HG03196 (cell line): ENCODE data around the gene SMIM7.
"Not testable (repeated sequence)": the region's sequence is repeated elsewhere in the genome, so short reads cannot be mapped to it uniquely, and the experiment has no call there.

Source experiments
- ATAC-seq: cut with Tn5 transposase; IDR thresholded peaks from one replicate; pipeline ENCODE4 v1.9.1; 2021; ENCODE audit not compliant: unreplicated experiment

SMIM7 gene

GRCh38 chr19:16655727-16656126 lies 4.2 kb downstream of the SMIM7 start:
- no peak for ATAC-seq

- no peak for ATAC-seq
Measured at GRCh38 chr19:16654627-16655026, 5.3 kb downstream of the SMIM7 start.

DNA sequence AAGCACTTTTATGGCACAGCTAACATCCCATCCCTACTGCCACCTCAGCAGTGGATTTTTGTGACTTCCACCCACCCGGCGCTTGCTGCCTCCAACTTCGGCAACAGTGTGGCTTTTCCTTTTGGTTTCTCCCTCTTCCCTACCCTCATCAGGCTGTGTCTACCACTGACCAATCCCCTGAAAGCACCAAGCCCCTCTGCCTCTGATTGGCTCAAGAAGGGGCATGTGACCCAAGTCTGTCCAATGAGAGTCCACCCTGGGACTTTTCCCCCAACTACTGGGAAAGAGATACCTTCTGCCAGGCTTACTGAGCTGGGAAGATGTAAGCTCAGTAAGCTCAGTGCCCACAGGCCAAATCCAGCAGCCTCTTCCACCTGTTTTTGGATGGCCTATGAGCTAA lies 5.8 kb downstream of the SMIM7 start:
- ATAC-seq = no peak

DNA sequence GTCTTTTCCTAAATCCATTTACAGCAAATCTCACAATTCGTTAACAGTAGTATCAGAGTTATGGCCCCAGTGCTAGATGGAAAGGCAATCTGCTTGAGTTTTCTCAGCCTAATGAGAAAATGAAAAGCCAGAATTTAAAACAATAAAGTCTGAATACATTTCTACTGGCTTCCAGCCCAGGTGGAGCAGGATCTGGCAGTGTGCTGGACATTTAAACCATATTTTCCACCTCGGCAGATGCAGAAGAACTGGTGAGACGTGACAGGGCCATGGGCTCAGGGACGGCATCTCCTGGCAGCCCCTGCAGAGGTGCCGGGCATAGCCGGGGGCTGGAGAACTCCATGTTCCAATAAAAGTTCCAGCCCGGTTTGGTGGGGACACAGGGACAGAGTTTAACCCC lies 7.1 kb downstream of the SMIM7 start:
- no peak for ATAC-seq

GRCh38 chr19:16651421-16652188 lies 8.3 kb downstream of the SMIM7 start:
- not testable (repeated sequence) for ATAC-seq

GRCh38 chr19:16650821-16651220 lies 9.1 kb downstream of the SMIM7 start:
- ATAC-seq = no peak

- ATAC-seq = no peak
Measured at GRCh38 chr19:16649734-16650133, 10.2 kb downstream of the SMIM7 start.

DNA sequence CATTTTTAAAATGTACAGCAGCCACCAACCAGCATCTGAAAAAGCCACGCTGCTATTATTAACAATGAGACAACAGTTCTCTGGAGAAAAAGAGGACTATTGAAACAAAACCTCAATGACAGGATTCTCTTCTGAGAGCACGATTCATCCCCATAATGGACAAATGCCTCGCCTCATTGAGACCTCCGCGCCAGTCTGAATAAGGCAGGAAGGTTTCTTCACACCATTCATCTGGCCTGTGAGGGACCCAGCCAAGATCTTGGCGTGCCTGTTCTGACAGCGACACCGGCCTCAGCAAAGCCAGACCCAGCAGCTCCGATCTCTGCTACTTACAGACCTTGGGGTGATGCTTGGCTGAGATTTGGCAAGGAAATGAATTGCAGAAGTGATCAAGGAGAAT lies 14.8 kb downstream of the SMIM7 start:
- no peak for ATAC-seq

DNA sequence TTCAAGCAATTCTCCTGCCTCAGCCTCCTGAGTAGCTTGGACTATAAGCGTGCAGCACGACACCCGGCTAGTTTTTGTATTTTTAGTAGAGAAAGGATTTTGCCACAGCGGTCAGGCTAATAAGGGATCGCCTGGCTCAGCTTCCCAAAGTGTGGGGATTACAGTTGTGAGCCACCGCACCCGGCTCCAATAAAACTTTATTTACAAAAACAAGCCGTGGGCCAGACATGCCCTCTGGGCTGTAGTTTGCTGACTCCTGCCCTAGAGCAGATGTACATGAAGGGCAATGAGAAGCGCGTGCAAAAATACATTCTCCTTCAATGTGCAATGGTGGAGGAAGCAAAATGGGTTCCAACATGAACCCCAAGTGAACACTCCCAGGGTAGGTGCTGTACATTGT lies 18.2 kb downstream of the SMIM7 start:
- ATAC-seq = no peak

- no peak for ATAC-seq
Measured at GRCh38 chr19:16640951-16641350, 19.0 kb downstream of the SMIM7 start.

- ATAC-seq = no peak
Measured at GRCh38 chr19:16638666-16639065, 21.3 kb downstream of the SMIM7 start.

GRCh38 chr19:16637535-16637934 lies 22.4 kb downstream of the SMIM7 start:
- ATAC-seq = no peak

- ATAC-seq = no peak
Measured at GRCh38 chr19:16631465-16631864, 28.5 kb downstream of the SMIM7 start.

DNA sequence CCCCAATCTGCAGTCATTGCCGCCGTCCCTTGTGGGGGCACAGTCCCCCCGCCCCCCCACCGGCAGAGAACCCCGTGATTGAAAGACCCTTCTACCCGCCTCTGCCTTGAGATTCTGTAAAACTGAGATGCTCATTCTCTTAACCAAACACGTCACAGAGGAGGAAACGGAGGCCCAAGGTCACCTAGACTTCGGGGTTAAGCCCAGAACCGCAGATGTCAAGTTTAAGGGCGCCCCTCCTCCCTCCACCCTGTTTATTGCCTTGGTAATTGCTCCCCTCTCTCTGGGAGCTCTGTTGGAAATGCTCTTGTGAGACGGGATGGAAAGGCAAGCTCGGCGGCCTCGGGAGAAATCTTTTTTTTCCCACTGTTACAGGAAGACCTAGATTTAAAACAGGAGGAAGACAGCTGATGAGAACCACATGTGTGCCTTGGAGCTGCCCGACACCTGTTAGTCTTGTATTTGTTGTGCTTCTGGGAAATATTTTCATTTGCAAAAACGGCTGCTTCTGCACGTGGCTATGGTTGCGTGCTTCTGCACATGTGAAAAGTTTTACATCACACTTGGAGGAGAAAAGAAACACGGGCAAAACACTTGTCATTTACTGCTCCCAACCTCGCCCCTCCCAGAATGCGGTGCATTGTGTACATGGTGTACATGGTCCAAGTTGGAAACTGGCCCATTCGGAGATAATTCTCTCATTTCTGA lies 30.8 kb downstream of the SMIM7 start:
- no peak for ATAC-seq

DNA sequence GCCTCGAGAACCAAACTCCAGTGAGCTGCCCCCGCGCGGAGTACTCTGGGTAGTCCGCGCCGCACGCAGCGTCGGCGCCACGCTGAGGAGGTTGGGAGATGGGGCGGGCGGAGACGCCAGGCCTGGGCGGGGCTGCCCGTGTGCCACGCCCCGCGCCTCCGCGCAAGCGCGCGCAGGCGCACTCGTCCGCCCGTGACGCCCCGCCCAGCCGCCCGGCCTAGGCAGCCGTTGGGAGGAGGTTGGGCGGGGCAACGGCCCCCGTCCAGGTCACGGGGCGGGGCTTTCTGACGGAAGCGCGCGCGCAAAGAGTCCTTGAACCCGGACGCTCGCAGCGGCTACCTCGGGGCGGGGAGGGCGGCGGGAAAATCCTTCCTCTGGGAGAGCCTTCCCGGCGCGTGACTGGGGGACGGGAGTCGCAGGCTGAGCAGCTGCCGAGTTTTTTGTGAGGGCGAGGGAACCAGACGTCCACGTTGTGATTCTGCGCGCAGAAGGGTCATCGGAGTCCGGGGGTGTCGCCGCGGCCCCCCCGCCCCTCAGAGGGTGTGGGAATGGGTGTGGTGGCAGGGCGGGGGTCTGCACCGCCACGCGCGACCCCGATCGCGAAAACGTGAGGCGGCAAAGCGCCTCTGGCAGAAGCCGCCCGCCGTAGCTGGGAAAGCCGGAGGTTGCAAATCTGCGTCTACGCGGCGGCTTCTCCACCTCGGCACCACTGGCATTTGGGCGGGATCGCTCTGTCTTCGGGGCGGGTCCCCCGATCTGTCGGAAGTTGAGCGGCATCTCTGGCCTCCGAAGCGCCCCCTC lies 31.6 kb downstream of the SMIM7 start, which contains the start of gene MED26:
TSS of gene MED26 (minus strand) at position 22 of the 801 bp plus-strand sequence. CDS start 261 bp downstream, outside the sequence.
- ATAC-seq = peak; percentile 86

- no peak for ATAC-seq
Measured at GRCh38 chr19:16627928-16628182, 32.1 kb downstream of the SMIM7 start.

DNA sequence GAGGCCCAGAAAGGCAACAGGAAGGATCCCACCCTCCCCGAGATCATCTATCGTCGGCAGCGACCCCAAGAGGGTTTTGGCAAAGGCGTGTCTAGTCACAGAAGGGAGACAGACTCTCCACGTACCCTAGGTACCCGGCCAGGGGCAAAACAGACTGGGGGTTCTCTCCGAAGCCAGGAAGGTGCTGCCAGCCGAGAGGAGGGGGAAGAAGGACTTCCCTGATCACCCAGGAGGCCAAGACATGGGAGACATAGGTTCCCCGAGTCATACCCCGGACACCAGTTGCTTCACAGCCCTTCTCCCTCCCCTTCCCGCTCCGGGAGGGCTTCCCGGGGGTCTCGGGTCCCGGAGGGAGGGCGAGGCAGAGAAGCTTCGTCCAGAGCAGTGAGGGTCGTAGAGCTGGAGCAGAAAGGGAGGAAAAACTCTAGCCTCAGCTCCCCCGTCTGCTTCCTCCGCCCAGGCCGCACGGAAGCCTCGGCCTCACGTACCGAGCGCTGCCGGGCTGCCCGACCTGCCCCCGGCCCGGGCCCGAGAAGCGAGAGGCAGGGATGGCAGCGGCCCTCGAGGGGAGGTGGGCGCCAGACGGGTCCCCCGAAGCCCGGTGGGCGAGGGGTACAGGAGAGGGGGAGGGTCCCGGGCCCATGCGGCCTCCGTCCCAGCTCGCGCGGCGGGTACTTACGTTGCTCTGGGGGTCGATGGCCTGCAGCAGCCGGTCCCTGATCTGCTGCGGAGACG lies 32.6 kb downstream of the SMIM7 start:
- ATAC-seq = no peak

GRCh38 chr19:16626796-16627192 lies 33.1 kb downstream of the SMIM7 start:
- no peak for ATAC-seq

GRCh38 chr19:16625163-16625958 lies 34.6 kb downstream of the SMIM7 start:
- ATAC-seq = no peak

GRCh38 chr19:16624236-16624635 lies 35.7 kb downstream of the SMIM7 start:
- no peak for ATAC-seq
